Panc1 (cell line): ENCODE results near the gene PAX7. TPM values are rescaled to one million over a fixed set of nuclear protein-coding genes. Genes with fewer than 3 reads are reported as not detected.

ENCODE experiments used
- ATAC-seq: fragments of 200-7000 bp; cut with Tn5 transposase; 2 replicates; pipeline ENCODE4 v1.9.1; 2020; ENCODE audit warnings: mild to moderate bottlenecking, moderate library complexity
- BruUV-seq: library from RNA; stranded (reverse); fragments of 400-500 nt; replicated peaks from 2 replicates; lab custom pipeline; 2021; lab: Mats Ljungman, UMichigan
- CTCF ChIA-PET: fragments of 300-600 bp; sonication (Branson Sonifier 250); formaldehyde crosslinking; loops from one replicate; lab custom pipeline; 2022; ENCODE audit warnings: antibody characterized with exemption; lab: Charles Lee
- POLR2A ChIA-PET: fragments of 300-600 bp; sonication (Branson Sonifier 250); formaldehyde crosslinking; loops from one replicate; lab custom pipeline; 2022; ENCODE audit warnings: antibody characterized with exemption; lab: Charles Lee
- DNase-seq: peaks from one replicate; pipeline ENCODE4 v3.0.0-alpha.2; 2010; ENCODE audit warnings: low read depth, low spot score
- H3K27ac ChIP-seq: 2 replicates; pipeline ENCODE4 v1.5.1; 2011; ENCODE audit warnings: mild to moderate bottlenecking, low read length, inconsistent platforms
- H3K27me3 ChIP-seq: fragments of 200-500 bp; sonication (Bioruptor generic); 2 replicates; pipeline ENCODE4 v1.6.0; 2014; ENCODE audit warnings: low read length, inconsistent platforms; ENCODE audit not compliant: control insufficient read depth, insufficient read depth
- H3K36me3 ChIP-seq: fragments of 200-500 bp; sonication (Bioruptor generic); 2 replicates; pipeline ENCODE4 v1.5.1; 2014; ENCODE audit warnings: inconsistent platforms, mild to moderate bottlenecking, low read length, moderate library complexity; ENCODE audit not compliant: control insufficient read depth, insufficient read depth
- H3K4me1 ChIP-seq: 2 replicates; pipeline ENCODE4 v1.5.1; 2011; ENCODE audit warnings: inconsistent platforms, mild to moderate bottlenecking, low read length, moderate library complexity; ENCODE audit not compliant: control insufficient read depth, insufficient read depth
- H3K4me3 ChIP-seq, 2 experiments: 2 replicates each; pipeline ENCODE4 v1.5.1; 2011 to 2012; ENCODE audit warnings: low read depth in 2 of 2, low read length in 2 of 2, mild to moderate bottlenecking in 2 of 2, inconsistent platforms in 1 of 2, moderate library complexity in 1 of 2
- H3K9me3 ChIP-seq: fragments of 200-500 bp; sonication (Bioruptor generic); 2 replicates; pipeline ENCODE4 v1.5.1; 2014; ENCODE audit warnings: low read depth, mild to moderate bottlenecking, inconsistent platforms, low read length, moderate library complexity; ENCODE audit not compliant: control insufficient read depth, insufficient read depth
- CTCF ChIP-seq: fragments of 450-650 bp; IDR thresholded peaks from 2 replicates; pipeline ENCODE4 v1.5.1; 2017; ENCODE audit warnings: mild to moderate bottlenecking
- POLR2AphosphoS5 ChIP-seq: IDR thresholded peaks from 2 replicates; pipeline ENCODE4 v1.6.1; 2012; ENCODE audit warnings: mild to moderate bottlenecking, low read depth, low read length, moderate library complexity
- SIN3A ChIP-seq: IDR thresholded peaks from 2 replicates; pipeline ENCODE4 v1.6.1; 2012; ENCODE audit warnings: low read depth, mild to moderate bottlenecking, low read length, moderate library complexity, borderline replicate concordance; ENCODE audit not compliant: insufficient read depth
- TCF7L2 ChIP-seq: IDR thresholded peaks from 2 replicates; pipeline ENCODE4 v1.6.1; 2011; ENCODE audit warnings: mild to moderate bottlenecking, low read depth, low read length, inconsistent platforms
- in situ Hi-C: cut with HindIII; loops from 2 replicates; pipeline ENCODE4 v1.10.0; 2016; ENCODE audit warnings: low sequenced_read_pairs, low pct_unique_long_range_greater_than_20kb
- intact Hi-C: fragments of 100-400 bp; cut with micrococcal nuclease; formaldehyde crosslinking; loops from one replicate; pipeline ENCODE4 v1.10.0; 2022; ENCODE audit not compliant: unreplicated experiment
- total RNA-seq: library from RNA; stranded (reverse); gene quantifications from one replicate; pipeline ENCODE4 v1.2.1, GENCODE V29; 2021; ENCODE audit not compliant: unreplicated experiment
- TF ChIP-seq, protein P1 (sequence below), 2 experiments: IDR thresholded peaks; 2 replicates each; pipeline ENCODE4 v1.6.1; 2011 to 2012; ENCODE audit warnings: low read depth in 2 of 2, control low read depth in 1 of 2, low read length in 1 of 2, mild to moderate bottlenecking in 1 of 2, moderate library complexity in 1 of 2; ENCODE audit not compliant: insufficient read depth in 1 of 2

Gene PAX7
- total RNA-seq, 1 experiment from 2014 or later: not detected

DNA sequence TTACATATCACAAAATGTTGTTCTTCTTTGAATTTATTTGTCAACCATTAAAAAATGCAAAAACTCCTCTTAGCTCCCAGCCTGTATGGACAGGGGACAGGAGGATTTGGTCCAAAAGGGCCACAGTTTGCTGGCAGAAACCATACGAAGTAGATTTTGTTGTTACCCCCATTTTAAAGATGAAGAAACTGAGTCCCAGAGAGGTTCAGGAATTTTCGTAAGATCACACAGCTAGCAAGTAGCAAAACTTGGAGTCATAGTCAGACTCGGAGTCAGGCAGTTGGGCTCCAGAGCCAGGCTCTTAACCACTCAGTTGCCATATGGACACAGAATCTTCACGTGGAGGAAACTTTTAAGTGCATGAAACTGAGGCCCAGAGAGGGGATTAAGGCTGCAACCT is 137.4 kb downstream of the PAX7 start:
- H3K4me3 ChIP-seq: no peak overlapping the region
- no peak for TF ChIP-seq POLR2AphosphoS5
- TF ChIP-seq, protein P1, sequence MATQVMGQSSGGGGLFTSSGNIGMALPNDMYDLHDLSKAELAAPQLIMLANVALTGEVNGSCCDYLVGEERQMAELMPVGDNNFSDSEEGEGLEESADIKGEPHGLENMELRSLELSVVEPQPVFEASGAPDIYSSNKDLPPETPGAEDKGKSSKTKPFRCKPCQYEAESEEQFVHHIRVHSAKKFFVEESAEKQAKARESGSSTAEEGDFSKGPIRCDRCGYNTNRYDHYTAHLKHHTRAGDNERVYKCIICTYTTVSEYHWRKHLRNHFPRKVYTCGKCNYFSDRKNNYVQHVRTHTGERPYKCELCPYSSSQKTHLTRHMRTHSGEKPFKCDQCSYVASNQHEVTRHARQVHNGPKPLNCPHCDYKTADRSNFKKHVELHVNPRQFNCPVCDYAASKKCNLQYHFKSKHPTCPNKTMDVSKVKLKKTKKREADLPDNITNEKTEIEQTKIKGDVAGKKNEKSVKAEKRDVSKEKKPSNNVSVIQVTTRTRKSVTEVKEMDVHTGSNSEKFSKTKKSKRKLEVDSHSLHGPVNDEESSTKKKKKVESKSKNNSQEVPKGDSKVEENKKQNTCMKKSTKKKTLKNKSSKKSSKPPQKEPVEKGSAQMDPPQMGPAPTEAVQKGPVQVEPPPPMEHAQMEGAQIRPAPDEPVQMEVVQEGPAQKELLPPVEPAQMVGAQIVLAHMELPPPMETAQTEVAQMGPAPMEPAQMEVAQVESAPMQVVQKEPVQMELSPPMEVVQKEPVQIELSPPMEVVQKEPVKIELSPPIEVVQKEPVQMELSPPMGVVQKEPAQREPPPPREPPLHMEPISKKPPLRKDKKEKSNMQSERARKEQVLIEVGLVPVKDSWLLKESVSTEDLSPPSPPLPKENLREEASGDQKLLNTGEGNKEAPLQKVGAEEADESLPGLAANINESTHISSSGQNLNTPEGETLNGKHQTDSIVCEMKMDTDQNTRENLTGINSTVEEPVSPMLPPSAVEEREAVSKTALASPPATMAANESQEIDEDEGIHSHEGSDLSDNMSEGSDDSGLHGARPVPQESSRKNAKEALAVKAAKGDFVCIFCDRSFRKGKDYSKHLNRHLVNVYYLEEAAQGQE (IDR thresholded peaks at IDR 0.05; ENCODE audit: insufficient read depth in 1 of 2, low read depth in 2 of 2, low read length in 1 of 2): no peak
- TF ChIP-seq CTCF: no peak
- no peak for TF ChIP-seq SIN3A
- TF ChIP-seq TCF7L2: no peak
- ATAC-seq: no peak
- H3K27me3 ChIP-seq: peaks cover 14% of the 10 kb centered on the region
- no peak overlapping the region for H3K27ac ChIP-seq
- H3K36me3 ChIP-seq: no peaks in the 10 kb centered on the region
- in situ Hi-C loops (no loop called here), intact Hi-C loops (no loop called here)
- no TSS peak for BruUV-seq
- ChIA-PET CTCF (no interaction called here), POLR2A (no interaction called here)
- no peaks in the 10 kb centered on the region for H3K4me1 ChIP-seq
- no peak for DNase-seq
- H3K9me3 ChIP-seq: no peaks in the 10 kb centered on the region

GRCh38 chr1:18769140-18769539 is 138.5 kb downstream of the PAX7 start:
- ATAC-seq (no peak), DNase-seq (no peak)
- peaks cover 23% of the 10 kb centered on the region for H3K27me3 ChIP-seq
- intact Hi-C loops (no loop called here), in situ Hi-C loops (no loop called here)
- H3K4me1 ChIP-seq: no peaks in the 10 kb centered on the region
- no TSS peak for BruUV-seq
- POLR2A ChIA-PET: no interaction called here
- no peaks in the 10 kb centered on the region for H3K9me3 ChIP-seq
- H3K27ac ChIP-seq: no peak overlapping the region
- H3K4me3 ChIP-seq: no peak overlapping the region
- CTCF ChIA-PET: no interaction called here
- H3K36me3 ChIP-seq: no peaks in the 10 kb centered on the region
- TF ChIP-seq, protein P1 (IDR thresholded peaks at IDR 0.05; ENCODE audit: insufficient read depth in 1 of 2, low read depth in 2 of 2, low read length in 1 of 2): no peak
- no peak for TF ChIP-seq TCF7L2
- no peak for TF ChIP-seq SIN3A
- no peak for TF ChIP-seq CTCF
- no peak for TF ChIP-seq POLR2AphosphoS5
